Measurements from ENCODE around the gene ZFYVE28. TPM values are rescaled to one million over a fixed set of nuclear protein-coding genes. Genes with fewer than 3 reads are reported as not detected.
A peak's percentile ranks its signal among the peaks of the same experiment; 100 is the strongest.

ZFYVE28 gene
- polyA plus RNA-seq, 1 of the 3 experiments (the other 2 are of a cell fraction) = 3.2 TPM

DNA sequence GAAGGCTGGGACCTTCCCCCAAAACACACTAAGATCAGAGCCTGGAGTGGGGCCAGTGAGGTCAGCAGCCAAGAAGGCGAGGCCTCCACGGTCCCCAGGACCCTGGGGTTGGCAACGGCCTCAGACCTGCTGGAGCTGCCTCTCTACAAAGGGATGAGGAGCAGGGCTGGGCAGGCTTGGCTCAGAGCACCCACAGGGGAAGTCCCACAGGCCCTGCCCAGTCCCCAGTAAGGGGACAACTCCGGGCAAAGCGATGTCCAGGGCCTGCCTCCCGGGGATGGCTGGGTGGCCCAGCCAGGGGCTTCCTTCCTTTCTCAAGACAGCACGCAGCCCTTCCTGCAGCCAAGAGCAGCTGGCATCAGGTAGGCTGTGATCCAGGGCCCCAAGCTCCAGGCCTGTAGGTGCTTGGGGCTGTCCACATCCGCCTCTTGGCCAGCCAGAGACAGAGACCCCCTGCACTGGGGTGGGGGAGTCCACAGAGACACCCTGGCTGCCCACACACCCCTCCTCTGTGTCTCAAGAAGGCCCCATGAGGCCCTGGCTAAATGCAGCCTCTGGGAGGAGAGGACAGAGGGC lies 162.2 kb downstream of the ZFYVE28 start (continued):
- TF ChIP-seq, protein P1, sequence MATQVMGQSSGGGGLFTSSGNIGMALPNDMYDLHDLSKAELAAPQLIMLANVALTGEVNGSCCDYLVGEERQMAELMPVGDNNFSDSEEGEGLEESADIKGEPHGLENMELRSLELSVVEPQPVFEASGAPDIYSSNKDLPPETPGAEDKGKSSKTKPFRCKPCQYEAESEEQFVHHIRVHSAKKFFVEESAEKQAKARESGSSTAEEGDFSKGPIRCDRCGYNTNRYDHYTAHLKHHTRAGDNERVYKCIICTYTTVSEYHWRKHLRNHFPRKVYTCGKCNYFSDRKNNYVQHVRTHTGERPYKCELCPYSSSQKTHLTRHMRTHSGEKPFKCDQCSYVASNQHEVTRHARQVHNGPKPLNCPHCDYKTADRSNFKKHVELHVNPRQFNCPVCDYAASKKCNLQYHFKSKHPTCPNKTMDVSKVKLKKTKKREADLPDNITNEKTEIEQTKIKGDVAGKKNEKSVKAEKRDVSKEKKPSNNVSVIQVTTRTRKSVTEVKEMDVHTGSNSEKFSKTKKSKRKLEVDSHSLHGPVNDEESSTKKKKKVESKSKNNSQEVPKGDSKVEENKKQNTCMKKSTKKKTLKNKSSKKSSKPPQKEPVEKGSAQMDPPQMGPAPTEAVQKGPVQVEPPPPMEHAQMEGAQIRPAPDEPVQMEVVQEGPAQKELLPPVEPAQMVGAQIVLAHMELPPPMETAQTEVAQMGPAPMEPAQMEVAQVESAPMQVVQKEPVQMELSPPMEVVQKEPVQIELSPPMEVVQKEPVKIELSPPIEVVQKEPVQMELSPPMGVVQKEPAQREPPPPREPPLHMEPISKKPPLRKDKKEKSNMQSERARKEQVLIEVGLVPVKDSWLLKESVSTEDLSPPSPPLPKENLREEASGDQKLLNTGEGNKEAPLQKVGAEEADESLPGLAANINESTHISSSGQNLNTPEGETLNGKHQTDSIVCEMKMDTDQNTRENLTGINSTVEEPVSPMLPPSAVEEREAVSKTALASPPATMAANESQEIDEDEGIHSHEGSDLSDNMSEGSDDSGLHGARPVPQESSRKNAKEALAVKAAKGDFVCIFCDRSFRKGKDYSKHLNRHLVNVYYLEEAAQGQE (IDR thresholded peaks at IDR 0.05; ENCODE audit: low read depth, low read length) = no peak
- TF ChIP-seq TCF12 (IDR thresholded peaks at IDR 0.05) = no peak

DNA sequence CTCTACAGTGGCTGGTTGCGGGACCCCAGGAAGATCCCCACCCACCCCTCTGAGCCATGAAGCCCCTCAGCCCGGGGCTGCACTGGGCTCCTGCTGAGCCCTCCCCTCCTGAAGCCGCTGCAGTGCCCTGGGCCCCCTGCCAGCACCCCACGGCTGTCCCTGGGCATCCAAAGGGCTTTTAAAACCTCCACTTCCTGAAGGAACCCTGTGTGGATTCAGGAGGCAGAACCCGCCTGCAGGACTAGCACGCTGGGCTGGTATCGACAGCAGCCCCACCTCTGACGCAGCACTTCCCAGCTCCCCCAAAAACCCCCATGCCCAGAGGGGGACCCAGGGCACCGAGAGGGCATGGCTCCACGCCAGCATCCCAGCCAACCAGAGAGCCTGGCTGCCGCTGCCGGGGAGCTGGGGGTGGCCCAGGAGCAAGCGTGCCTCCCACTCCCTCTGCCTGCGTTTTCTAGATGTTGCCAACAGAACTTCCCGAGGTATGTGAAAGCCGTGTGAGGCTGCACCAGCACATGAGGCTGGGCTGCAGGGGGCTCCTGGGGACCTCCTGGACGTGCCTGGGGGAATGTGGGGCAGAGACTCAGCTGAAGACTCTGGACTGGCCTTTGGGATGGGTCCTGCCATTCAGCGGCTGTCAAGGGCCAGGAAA lies 162.8 kb downstream of the ZFYVE28 start:
- Histone ChIP-seq H3K36me3 (replicated peaks in 1 of 2; ENCODE audit: control insufficient read depth in 1 of 2, insufficient read depth in 2 of 2, low read length in 1 of 2) (peaks cover 0 to 61% of the 10 kb centered on the region in 2 experiments), H3F3A (replicated peaks; ENCODE audit: insufficient read depth) (no peaks in the 10 kb centered on the region), H3K79me2 (ENCODE audit: insufficient read depth) (peaks cover 40% of the 10 kb centered on the region), H3K4me1 (ENCODE audit: control insufficient read depth in 1 of 2, insufficient read depth in 2 of 2, low read depth in 1 of 2, low read length in 1 of 2) (peaks cover 5 to 52% of the 10 kb centered on the region in 2 experiments; a peak in 2 of 4 replicates), H3K9ac (no peak overlapping the region), H3K9me2 (no peaks in the 10 kb centered on the region), H2AFZ (ENCODE audit: low read depth) (no peak overlapping the region), H3K4me2 (no peak overlapping the region), H3K27me3 (ENCODE audit: insufficient read depth) (no peaks in the 10 kb centered on the region), H4K20me1 (ENCODE audit: insufficient read depth) (peaks cover 78% of the 10 kb centered on the region), H3K4me3 (ENCODE audit: low read depth in 2 of 2, low read length in 1 of 2) (no peak overlapping the region), H3K27ac (ENCODE audit: low read depth in 2 of 2, low read length in 1 of 2) (peak overlapping the region in 1 of 2 experiments; percentile 22; a peak in 1 of 4 replicates), H3K9me3 (no peaks in the 10 kb centered on the region)
- TF ChIP-seq SMC3 (IDR thresholded peaks at IDR 0.05; ENCODE audit: low read depth, low read length) (no peak), FOXJ3 (CRISPR knock-in tag; IDR thresholded peaks at IDR 0.05) (no peak)
- TF ChIP-seq, protein P2, sequence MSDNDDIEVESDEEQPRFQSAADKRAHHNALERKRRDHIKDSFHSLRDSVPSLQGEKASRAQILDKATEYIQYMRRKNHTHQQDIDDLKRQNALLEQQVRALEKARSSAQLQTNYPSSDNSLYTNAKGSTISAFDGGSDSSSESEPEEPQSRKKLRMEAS (IDR thresholded peaks at IDR 0.05; ENCODE audit: low read depth) = no peak
- 67% methylated on average over 12 of the region's 18 CpGs for WGBS (ENCODE audit: low lambda C conversion rate)
- CTCF ChIA-PET = interaction anchor here (0.8 kb wide), 1 partner anchor 36 kb away, joined by 3 read pairs; no protein-coding TSS in a partner anchor
- DNase-seq = peak; percentile 53
- POLR2A ChIA-PET = no interaction called here

GRCh38 chr4:2254665-2255500 lies 163.6 kb downstream of the ZFYVE28 start:
- H3K4me1 ChIP-seq (ENCODE audit: control insufficient read depth in 1 of 2, insufficient read depth in 2 of 2, low read depth in 1 of 2, low read length in 1 of 2) = peaks cover 0 to 44% of the 10 kb centered on the region in 2 experiments; a peak in 1 of 4 replicates
- H3K27me3 ChIP-seq (ENCODE audit: insufficient read depth) = no peaks in the 10 kb centered on the region
- peaks cover 33% of the 10 kb centered on the region for H3K79me2 ChIP-seq (ENCODE audit: insufficient read depth)
- H3K9me2 ChIP-seq = no peaks in the 10 kb centered on the region
- H3K9me3 ChIP-seq = no peaks in the 10 kb centered on the region
- no peak overlapping the region for H3K9ac ChIP-seq
- no peak overlapping the region for H2AFZ ChIP-seq (ENCODE audit: low read depth)
- TF ChIP-seq EP300 (IDR thresholded peaks at IDR 0.05; ENCODE audit: borderline replicate concordance in 1 of 2, low read depth in 1 of 2, low read length in 1 of 2) (no peak), RFX5 (IDR thresholded peaks at IDR 0.05; ENCODE audit: low read length) (no peak), RCOR1 (IDR thresholded peaks at IDR 0.05; ENCODE audit: low read length) (no peak), GATA2 (CRISPR knock-in tag; IDR thresholded peaks at IDR 0.05) (no peak), EZH2phosphoT487 (IDR thresholded peaks at IDR 0.05; ENCODE audit: borderline replicate concordance, low read depth) (no peak)
- TF ChIP-seq, protein P2 (IDR thresholded peaks at IDR 0.05; ENCODE audit: low read depth) = no peak
- peaks cover 71% of the 10 kb centered on the region for H4K20me1 ChIP-seq (ENCODE audit: insufficient read depth)
- ChIA-PET POLR2A (no interaction called here), CTCF (interaction anchor here (0.8 kb wide), 1 partner anchor 35 kb away, joined by 3 read pairs; no protein-coding TSS in a partner anchor)
- H3K4me3 ChIP-seq (ENCODE audit: low read depth in 2 of 2, low read length in 1 of 2) = no peak overlapping the region
- H3K36me3 ChIP-seq (replicated peaks in 1 of 2; ENCODE audit: control insufficient read depth in 1 of 2, insufficient read depth in 2 of 2, low read length in 1 of 2) = peaks cover 0 to 64% of the 10 kb centered on the region in 2 experiments
- no peak overlapping the region for H3K4me2 ChIP-seq
- WGBS (ENCODE audit: low lambda C conversion rate) = 89% methylated on average over 22 of the region's 32 CpGs
- no peak overlapping the region for H3K27ac ChIP-seq (ENCODE audit: low read depth in 2 of 2, low read length in 1 of 2)
- DNase-seq = peak; percentile 23
- H3F3A ChIP-seq (replicated peaks; ENCODE audit: insufficient read depth) = no peaks in the 10 kb centered on the region

Data from SK-N-SH (cell line).